Right lobe of liver (tissue), 4 donors: ENCODE results near the gene LTBP1.

ENCODE experiments used
- POLR2A ChIP-seq: fragments of 450-650 bp; IDR thresholded peaks from one replicate; pipeline ENCODE4 v1.6.1; 2017; ENCODE audit warnings: antibody characterized with exemption, mild to moderate bottlenecking
- TF ChIP-seq, protein P1 (sequence below), 4 donors: fragments of 200-600 bp in 3 of 4; fragments of 450-650 bp in 1 of 4; IDR thresholded peaks; one replicate each; pipeline versions ENCODE4 v1.5.1 to v1.8.0; 2016 to 2022; ENCODE audit warnings: antibody characterized with exemption in 4 of 4, mild to moderate bottlenecking in 2 of 4
- donor health status: DM: no; HTN: no; CAD: no.
- donor health status: DM: no; HTN: no; CAD: no.
- donor health status: DM: no; HTN: yes; CAD: no.

DNA sequence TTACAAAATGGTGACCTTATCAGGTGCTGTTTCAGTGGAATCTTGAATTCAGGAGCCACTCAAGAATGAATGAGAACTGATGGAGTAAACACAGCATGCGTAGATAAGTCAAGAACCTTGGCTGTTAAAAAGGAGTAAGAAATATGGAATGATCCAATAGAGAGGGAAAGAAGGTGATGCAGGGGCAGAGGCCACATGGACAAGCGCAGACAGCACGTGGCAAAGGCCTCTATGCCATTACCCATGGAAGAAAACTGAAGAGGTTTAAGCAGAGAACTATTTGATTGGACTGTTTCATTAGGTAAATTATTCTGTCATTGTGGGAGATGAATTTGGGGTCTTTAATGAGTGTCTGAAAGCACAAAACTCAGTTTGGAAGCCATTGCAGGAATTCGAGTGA, 387.3 kb downstream of the LTBP1 start:
- TF ChIP-seq, protein P1, sequence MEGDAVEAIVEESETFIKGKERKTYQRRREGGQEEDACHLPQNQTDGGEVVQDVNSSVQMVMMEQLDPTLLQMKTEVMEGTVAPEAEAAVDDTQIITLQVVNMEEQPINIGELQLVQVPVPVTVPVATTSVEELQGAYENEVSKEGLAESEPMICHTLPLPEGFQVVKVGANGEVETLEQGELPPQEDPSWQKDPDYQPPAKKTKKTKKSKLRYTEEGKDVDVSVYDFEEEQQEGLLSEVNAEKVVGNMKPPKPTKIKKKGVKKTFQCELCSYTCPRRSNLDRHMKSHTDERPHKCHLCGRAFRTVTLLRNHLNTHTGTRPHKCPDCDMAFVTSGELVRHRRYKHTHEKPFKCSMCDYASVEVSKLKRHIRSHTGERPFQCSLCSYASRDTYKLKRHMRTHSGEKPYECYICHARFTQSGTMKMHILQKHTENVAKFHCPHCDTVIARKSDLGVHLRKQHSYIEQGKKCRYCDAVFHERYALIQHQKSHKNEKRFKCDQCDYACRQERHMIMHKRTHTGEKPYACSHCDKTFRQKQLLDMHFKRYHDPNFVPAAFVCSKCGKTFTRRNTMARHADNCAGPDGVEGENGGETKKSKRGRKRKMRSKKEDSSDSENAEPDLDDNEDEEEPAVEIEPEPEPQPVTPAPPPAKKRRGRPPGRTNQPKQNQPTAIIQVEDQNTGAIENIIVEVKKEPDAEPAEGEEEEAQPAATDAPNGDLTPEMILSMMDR (IDR thresholded peaks at IDR 0.05) = no peak
- TF ChIP-seq POLR2A = no peak
